GDM1 (cell line): ENCODE results near the gene INTS2.
"Not testable (repeated sequence)": the region's sequence is repeated elsewhere in the genome, so short reads cannot be mapped to it uniquely, and the experiment has no call there.

Source experiments
- DNase-seq: peaks from one replicate; lab custom pipeline; 2025; lab: John Stamatoyannopoulos, UW

Gene INTS2

GRCh38 chr17:61927208-61928100, at the start of gene INTS2:
Gene INTS2, minus strand, starts transcription at chr17:61927982. Its CDS starts 1,338 bp downstream, at chr17:61926644.
- DNase-seq: peak; percentile 83

- DNase-seq: no peak
Measured at GRCh38 chr17:61974115-61974514, 46.3 kb upstream of the INTS2 start.

DNA sequence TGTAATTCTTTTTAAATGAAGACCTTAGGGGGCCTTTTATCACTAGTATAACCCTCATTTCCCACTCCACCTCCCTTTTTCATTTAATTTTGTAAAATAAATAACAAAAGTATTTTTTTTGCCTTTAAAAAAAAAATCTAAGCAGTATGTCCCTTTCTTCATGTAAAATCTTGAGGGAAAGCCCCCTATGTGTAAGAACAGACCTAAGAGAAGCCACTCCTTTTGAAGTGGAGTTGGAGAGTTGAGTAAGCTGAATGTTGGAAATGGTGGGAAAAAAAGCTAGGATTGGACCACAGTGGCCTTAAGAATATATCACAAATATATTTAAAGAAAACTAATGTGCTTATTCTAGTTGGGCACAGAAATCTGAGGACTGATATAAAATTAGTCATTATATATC, 44.5 kb upstream of the INTS2 start:
- DNase-seq: no peak

GRCh38 chr17:61970030-61970429, 42.2 kb upstream of the INTS2 start:
- no peak for DNase-seq

GRCh38 chr17:61968757-61969156, 41.0 kb upstream of the INTS2 start:
- no peak for DNase-seq

- no peak for DNase-seq
Measured at GRCh38 chr17:61967729-61968128, 39.9 kb upstream of the INTS2 start.

DNA sequence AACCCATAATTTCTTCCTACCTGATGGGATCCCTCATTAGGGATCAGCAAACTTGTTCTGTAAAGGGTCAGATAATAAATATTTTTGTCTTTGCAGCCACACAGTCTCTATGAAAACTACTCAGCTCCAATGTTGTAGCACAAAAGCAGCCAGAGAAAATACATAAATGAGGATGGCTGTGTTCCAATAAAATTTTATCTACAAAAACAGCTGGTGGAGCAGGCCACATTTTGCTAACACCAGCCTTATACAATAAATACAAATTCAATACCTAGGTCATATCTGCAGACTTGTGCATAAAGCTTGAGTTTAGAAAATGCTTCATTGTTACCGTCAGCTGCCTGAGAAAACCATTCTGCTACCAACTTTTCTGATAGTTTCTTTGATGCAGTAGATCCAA, 38.4 kb upstream of the INTS2 start:
- no peak for DNase-seq

- no peak for DNase-seq
Measured at GRCh38 chr17:61955619-61956018, 27.8 kb upstream of the INTS2 start.

DNA sequence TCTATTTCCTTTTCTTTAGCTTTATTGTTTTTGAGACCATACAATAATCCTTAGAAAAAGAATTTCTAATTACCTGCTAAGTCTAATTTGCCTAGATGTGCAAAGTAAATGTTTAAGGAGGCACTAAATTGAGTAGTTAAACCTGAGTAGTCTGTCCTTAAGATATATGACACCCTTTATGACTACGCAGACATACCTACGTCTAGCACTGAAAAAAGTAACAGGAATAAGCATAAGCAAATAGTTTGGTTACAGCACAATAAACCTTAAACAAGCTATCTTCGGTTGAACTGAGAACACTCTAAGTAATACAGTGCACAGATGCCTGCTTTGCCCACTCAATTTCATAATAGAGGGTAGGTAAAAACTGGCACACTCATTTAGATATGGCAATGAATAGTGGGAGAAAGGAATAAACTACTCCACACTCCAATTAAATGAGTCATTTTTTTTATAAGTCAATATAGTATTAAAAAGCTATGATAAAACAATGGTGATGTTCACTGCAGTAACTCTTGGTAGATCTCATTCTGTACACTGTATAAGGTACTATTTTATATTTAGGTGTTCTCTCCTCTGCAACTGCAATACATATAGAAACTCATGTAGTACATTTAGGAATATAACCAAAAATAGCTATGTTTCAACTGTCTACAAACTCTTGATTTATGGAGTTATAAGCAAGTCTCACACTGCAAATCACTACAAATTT, 19.7 kb upstream of the INTS2 start:
- DNase-seq: no peak

DNA sequence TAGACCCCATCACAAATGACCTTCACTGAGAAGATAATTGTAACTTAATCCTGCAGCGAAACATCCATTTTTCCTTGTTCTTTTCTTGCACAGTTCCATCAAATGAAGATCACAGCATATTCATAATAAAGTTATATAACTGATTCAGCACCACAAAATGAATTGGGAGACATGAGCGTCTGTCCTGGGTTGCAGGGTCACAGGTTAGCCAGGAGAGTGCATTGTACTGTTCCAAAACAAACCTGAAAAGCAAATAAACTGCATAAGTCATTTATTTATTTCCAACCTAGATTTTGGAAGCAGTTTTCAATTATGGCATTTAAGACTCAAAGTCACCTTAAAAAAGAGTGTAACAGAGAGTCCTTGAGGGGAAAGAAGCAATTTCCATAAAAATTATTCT, 18.6 kb upstream of the INTS2 start:
- DNase-seq: no peak

DNA sequence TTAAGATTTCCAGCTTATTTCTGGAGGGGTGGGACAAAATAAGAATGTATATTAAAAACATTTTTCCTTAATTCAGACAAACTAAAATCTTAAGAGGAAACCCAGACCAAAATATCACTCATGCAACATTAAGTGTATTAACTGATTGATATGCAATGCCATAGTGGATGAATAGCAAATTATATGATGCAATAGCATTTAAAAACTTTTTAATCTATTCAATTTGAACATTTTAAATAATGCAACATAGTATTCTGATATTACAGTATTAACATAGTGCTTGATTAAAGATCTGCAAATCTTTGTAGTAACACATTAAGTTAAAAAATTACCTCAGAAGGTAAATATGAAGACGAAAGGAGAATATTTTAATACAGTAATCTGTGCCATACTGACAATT, 15.3 kb upstream of the INTS2 start:
- DNase-seq: no peak

- no peak for DNase-seq
Measured at GRCh38 chr17:61942085-61942484, 14.3 kb upstream of the INTS2 start.

DNA sequence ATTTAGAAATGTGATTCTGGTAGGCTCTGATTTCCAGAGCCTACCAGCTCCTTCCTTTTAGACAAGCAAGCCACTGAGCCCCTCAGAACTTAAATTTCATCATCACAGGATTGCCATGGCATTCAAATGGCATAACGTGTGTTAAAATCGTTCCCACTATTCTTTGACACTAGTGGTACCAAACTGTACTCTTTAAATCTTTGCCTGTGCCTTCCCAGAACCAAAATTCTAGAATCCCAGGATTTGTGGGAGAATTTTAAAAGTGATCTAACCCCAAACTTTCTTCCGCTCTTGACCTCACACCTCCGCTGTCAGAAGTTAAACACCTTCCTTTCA, 287 bp upstream of the INTS2 start:
- DNase-seq: no peak

GRCh38 chr17:61926826-61927207, 965 bp downstream of the INTS2 start:
- DNase-seq: no peak

- not testable (repeated sequence) for DNase-seq
Measured at GRCh38 chr17:61915162-61915561, 12.6 kb downstream of the INTS2 start.

GRCh38 chr17:61908292-61909037, 19.3 kb downstream of the INTS2 start:
- DNase-seq: no peak

- DNase-seq: no peak
Measured at GRCh38 chr17:61907361-61907760, 20.4 kb downstream of the INTS2 start.

DNA sequence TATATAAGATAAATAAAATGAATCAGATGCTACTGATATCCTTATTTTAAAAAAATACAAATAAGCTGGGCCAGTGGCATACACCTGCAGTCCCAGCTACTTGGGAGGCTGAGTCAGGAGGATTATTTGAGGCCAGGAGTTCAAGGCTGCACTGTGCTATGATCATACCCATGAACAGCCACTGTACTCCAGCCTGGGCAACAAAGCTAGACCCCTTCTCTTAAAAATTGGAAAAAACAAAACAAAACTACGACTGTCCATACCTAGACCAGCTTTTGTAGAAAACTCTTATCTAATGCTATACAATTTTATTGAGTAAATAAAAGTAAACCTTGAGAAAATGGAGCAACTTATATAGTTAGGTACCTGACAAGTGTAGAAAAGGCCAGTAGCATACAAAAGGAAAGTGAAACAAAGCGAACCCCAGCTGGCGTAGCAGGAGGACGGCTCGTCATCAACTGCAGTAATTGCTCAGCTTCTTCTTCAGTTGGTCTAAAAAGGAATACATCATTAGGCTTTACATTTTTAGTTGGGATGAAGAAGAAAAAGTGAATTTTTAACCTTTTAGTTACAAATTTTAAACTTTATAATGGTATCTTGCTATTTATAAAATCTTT, 23.6 kb downstream of the INTS2 start:
- no peak for DNase-seq

DNA sequence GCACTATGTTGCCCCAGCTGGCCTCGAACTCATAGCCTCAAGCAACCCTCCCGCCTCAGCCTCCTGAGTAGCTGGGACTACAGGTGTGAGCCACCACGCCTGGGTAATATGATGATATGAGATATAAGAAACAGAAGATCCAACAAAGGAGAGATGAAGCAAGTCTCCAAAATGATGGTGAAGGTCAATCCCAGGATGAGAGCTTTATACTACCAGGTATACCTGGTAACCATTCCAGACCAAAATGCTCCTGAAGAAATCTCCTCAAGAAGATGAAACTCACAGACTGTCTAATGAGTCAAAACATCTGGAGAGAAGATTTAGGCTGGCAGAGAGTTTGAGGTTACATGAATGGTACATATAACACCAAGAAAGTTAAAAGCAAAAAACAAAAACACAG, 24.5 kb downstream of the INTS2 start:
- no peak for DNase-seq

DNA sequence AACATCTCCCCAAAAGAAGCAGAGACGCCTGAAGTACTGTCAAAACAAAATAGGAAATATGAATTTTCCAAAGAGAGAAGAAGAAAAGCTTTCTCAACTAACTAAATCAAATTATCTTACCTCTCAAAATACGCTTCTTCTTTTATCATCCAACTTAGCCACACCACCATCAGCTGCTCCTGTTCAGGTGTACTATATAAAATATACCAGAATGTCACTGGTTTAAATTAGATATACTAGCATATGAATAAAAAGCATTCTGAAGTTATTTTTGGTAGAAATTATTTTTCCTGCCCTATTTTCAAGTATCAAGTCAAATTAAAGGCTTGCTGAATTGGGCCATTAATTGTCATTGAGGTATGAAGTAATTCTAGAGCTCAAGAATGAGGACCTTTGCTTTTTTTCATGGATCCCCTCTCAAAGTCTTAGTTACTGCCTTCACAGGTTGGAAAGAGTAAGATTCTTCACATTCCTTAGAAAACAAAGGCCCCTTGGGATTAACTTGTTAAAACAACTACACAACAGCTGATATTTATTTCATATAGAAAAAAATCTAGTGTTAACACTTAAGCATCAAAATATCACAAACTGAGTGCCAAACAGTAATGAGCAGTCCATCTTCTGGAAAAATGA, 30.1 kb downstream of the INTS2 start:
- no peak for DNase-seq

GRCh38 chr17:61895391-61895790, 32.4 kb downstream of the INTS2 start:
- no peak for DNase-seq

GRCh38 chr17:61894310-61894709, 33.5 kb downstream of the INTS2 start:
- DNase-seq: not testable (repeated sequence)
